Measurements from ENCODE around the gene SLC34A2.
"Not testable (repeated sequence)": the region's sequence is repeated elsewhere in the genome, so short reads cannot be mapped to it uniquely, and the experiment has no call there.

Gene SLC34A2

GRCh38 chr4:25661441-25661840 lies 5.8 kb downstream of the SLC34A2 start:
- not testable (repeated sequence) for DNase-seq (ENCODE audit: extremely low read depth in 1 of 2, low read depth in 1 of 2)

GRCh38 chr4:25662306-25662705 lies 6.7 kb downstream of the SLC34A2 start:
- no peak for DNase-seq (ENCODE audit: extremely low read depth in 1 of 2, low read depth in 1 of 2)

- no peak for DNase-seq (ENCODE audit: extremely low read depth in 1 of 2, low read depth in 1 of 2)
Observed at GRCh38 chr4:25663781-25664180, 8.1 kb downstream of the SLC34A2 start.

- no peak for DNase-seq (ENCODE audit: extremely low read depth in 1 of 2, low read depth in 1 of 2)
Observed at GRCh38 chr4:25666031-25666630, 10.5 kb downstream of the SLC34A2 start.

- no peak for DNase-seq (ENCODE audit: extremely low read depth in 1 of 2, low read depth in 1 of 2)
Observed at GRCh38 chr4:25667931-25668557, 12.4 kb downstream of the SLC34A2 start.

GRCh38 chr4:25670991-25671390 lies 15.3 kb downstream of the SLC34A2 start:
- no peak for DNase-seq (ENCODE audit: extremely low read depth in 1 of 2, low read depth in 1 of 2)

- no peak for DNase-seq (ENCODE audit: extremely low read depth in 1 of 2, low read depth in 1 of 2)
Observed at GRCh38 chr4:25672756-25673155, 17.1 kb downstream of the SLC34A2 start.

GRCh38 chr4:25674386-25674785 lies 18.7 kb downstream of the SLC34A2 start:
- no peak for DNase-seq (ENCODE audit: extremely low read depth in 1 of 2, low read depth in 1 of 2)

- no peak for DNase-seq (ENCODE audit: extremely low read depth in 1 of 2, low read depth in 1 of 2)
Observed at GRCh38 chr4:25676221-25676620, 20.6 kb downstream of the SLC34A2 start.

- no peak for DNase-seq (ENCODE audit: extremely low read depth in 1 of 2, low read depth in 1 of 2)
Observed at GRCh38 chr4:25677157-25677556, 21.5 kb downstream of the SLC34A2 start.

GRCh38 chr4:25677943-25678342 lies 22.3 kb downstream of the SLC34A2 start:
- no peak for DNase-seq (ENCODE audit: extremely low read depth in 1 of 2, low read depth in 1 of 2)

- DNase-seq (ENCODE audit: extremely low read depth in 1 of 2, low read depth in 1 of 2) = no peak
Observed at GRCh38 chr4:25687773-25688172, 32.1 kb downstream of the SLC34A2 start.

- DNase-seq (ENCODE audit: extremely low read depth in 1 of 2, low read depth in 1 of 2) = no peak
Observed at GRCh38 chr4:25694466-25694865, 38.8 kb downstream of the SLC34A2 start.

GRCh38 chr4:25696409-25696808 lies 40.8 kb downstream of the SLC34A2 start:
- DNase-seq (ENCODE audit: extremely low read depth in 1 of 2, low read depth in 1 of 2) = no peak

- DNase-seq (ENCODE audit: extremely low read depth in 1 of 2, low read depth in 1 of 2) = no peak
Observed at GRCh38 chr4:25697516-25697915, 41.9 kb downstream of the SLC34A2 start.

- no peak for DNase-seq (ENCODE audit: extremely low read depth in 1 of 2, low read depth in 1 of 2)
Observed at GRCh38 chr4:25700661-25701060, 45.0 kb downstream of the SLC34A2 start.

- DNase-seq (ENCODE audit: extremely low read depth in 1 of 2, low read depth in 1 of 2) = no peak
Observed at GRCh38 chr4:25702848-25703247, 47.2 kb downstream of the SLC34A2 start.

GRCh38 chr4:25703731-25704388 lies 48.2 kb downstream of the SLC34A2 start:
- no peak for DNase-seq (ENCODE audit: extremely low read depth in 1 of 2, low read depth in 1 of 2)

- DNase-seq (ENCODE audit: extremely low read depth in 1 of 2, low read depth in 1 of 2) = no peak
Observed at GRCh38 chr4:25704516-25704915, 48.9 kb downstream of the SLC34A2 start.

GRCh38 chr4:25710637-25711036 lies 55.0 kb downstream of the SLC34A2 start:
- DNase-seq (ENCODE audit: extremely low read depth in 1 of 2, low read depth in 1 of 2) = no peak

GRCh38 chr4:25712611-25713010 lies 57.0 kb downstream of the SLC34A2 start:
- no peak for DNase-seq (ENCODE audit: extremely low read depth in 1 of 2, low read depth in 1 of 2)

- no peak for DNase-seq (ENCODE audit: extremely low read depth in 1 of 2, low read depth in 1 of 2)
Observed at GRCh38 chr4:25713812-25714211, 58.2 kb downstream of the SLC34A2 start.
